GM19463 (cell line): ENCODE measurements around the gene WDR7.

Experiments used
- ATAC-seq: cut with Tn5 transposase; IDR thresholded peaks from one replicate; pipeline ENCODE4 v1.9.1; 2021; ENCODE audit warnings: mild to moderate bottlenecking, moderate library complexity; ENCODE audit not compliant: unreplicated experiment

Gene WDR7

GRCh38 chr18:56721031-56721430 lies 69.9 kb downstream of the WDR7 start:
- ATAC-seq, result no peak

- ATAC-seq, result no peak
Measured at GRCh38 chr18:56721491-56721890, 70.3 kb downstream of the WDR7 start.

GRCh38 chr18:56722518-56722917 lies 71.4 kb downstream of the WDR7 start:
- ATAC-seq, result no peak

- ATAC-seq, result no peak
Measured at GRCh38 chr18:56723068-56723467, 71.9 kb downstream of the WDR7 start.

GRCh38 chr18:56723706-56724105 lies 72.5 kb downstream of the WDR7 start:
- no peak for ATAC-seq

GRCh38 chr18:56726906-56727305 lies 75.7 kb downstream of the WDR7 start:
- no peak for ATAC-seq

GRCh38 chr18:56727399-56727798 lies 76.2 kb downstream of the WDR7 start:
- no peak for ATAC-seq

- ATAC-seq, result no peak
Measured at GRCh38 chr18:56728741-56729140, 77.6 kb downstream of the WDR7 start.

- ATAC-seq, result no peak
Measured at GRCh38 chr18:56738184-56738583, 87.0 kb downstream of the WDR7 start.

- no peak for ATAC-seq
Measured at GRCh38 chr18:56739731-56740130, 88.6 kb downstream of the WDR7 start.

GRCh38 chr18:56740645-56741044 lies 89.5 kb downstream of the WDR7 start:
- ATAC-seq, result no peak

GRCh38 chr18:56741685-56742084 lies 90.5 kb downstream of the WDR7 start:
- ATAC-seq, result no peak

- no peak for ATAC-seq
Measured at GRCh38 chr18:56743115-56743514, 92.0 kb downstream of the WDR7 start.

GRCh38 chr18:56747032-56747658 lies 96.0 kb downstream of the WDR7 start:
- no peak for ATAC-seq

GRCh38 chr18:56747857-56748256 lies 96.7 kb downstream of the WDR7 start:
- ATAC-seq, result no peak

GRCh38 chr18:56748698-56749268 lies 97.6 kb downstream of the WDR7 start:
- no peak for ATAC-seq

GRCh38 chr18:56756966-56757365 lies 105.8 kb downstream of the WDR7 start:
- ATAC-seq, result no peak

GRCh38 chr18:56770097-56770496 lies 118.9 kb downstream of the WDR7 start:
- ATAC-seq, result no peak

- no peak for ATAC-seq
Measured at GRCh38 chr18:56770873-56771272, 119.7 kb downstream of the WDR7 start.

- ATAC-seq, result no peak
Measured at GRCh38 chr18:56775701-56776100, 124.5 kb downstream of the WDR7 start.

- ATAC-seq, result no peak
Measured at GRCh38 chr18:56787390-56787789, 136.2 kb downstream of the WDR7 start.

GRCh38 chr18:56789004-56789888 lies 138.1 kb downstream of the WDR7 start:
- no peak for ATAC-seq
